Measurements from ENCODE around the gene CBLN2. TPM values are rescaled to one million over a fixed set of nuclear protein-coding genes. Genes with fewer than 3 reads are reported as not detected.

Gene CBLN2
- total RNA-seq, 1 experiment from 2014 or later = not detected

GRCh38 chr18:72492497-72492896, 51.6 kb downstream of the CBLN2 start:
- no peak overlapping the region for H3K9ac ChIP-seq (ENCODE audit: low read length)
- ATAC-seq (no peak), DNase-seq (ENCODE audit: low read depth, low spot score) (no peak)
- BruUV-seq (replicated peaks) = no TSS peak
- ChIA-PET POLR2A (no interaction called here), RAD21 (ENCODE audit: low non-redundant PET in 1 of 2, low total read pairs in 2 of 2, uncharacterized antibody in 2 of 2, unreplicated experiment in 2 of 2) (no interaction called here), CTCF (no interaction called here)
- no peaks in the 10 kb centered on the region for H3K27me3 ChIP-seq (ENCODE audit: insufficient read depth, low read length)
- no peak overlapping the region for H3K4me3 ChIP-seq (replicated peaks in 1 of 2; ENCODE audit: low read depth in 1 of 2, low read length in 2 of 2)
- no peaks in the 10 kb centered on the region for H4K20me1 ChIP-seq (ENCODE audit: insufficient read depth)
- no peaks in the 10 kb centered on the region for H3K79me2 ChIP-seq (ENCODE audit: insufficient read depth, low read length)
- H3K9me3 ChIP-seq (ENCODE audit: control insufficient read depth in 1 of 2, insufficient read depth in 1 of 2, low read depth in 1 of 2, low read length in 2 of 2) = peaks cover 9 to 14% of the 10 kb centered on the region in 2 experiments; a peak in 3 of 4 replicates
- H3K4me2 ChIP-seq (ENCODE audit: low read length) = no peak overlapping the region
- H3K4me1 ChIP-seq (ENCODE audit: control insufficient read depth in 1 of 2, insufficient read depth in 2 of 2, low read length in 2 of 2) = no peaks in the 10 kb centered on the region
- H3K36me3 ChIP-seq (ENCODE audit: control insufficient read depth in 1 of 2, insufficient read depth in 2 of 2, low read length in 2 of 2) = no peaks in the 10 kb centered on the region
- no peak for TF ChIP-seq SP1 (IDR thresholded peaks at IDR 0.05; ENCODE audit: low read depth)
- no peak for TF ChIP-seq CBX3 (IDR thresholded peaks at IDR 0.05; ENCODE audit: low read depth)
- intact Hi-C loops (cut with micrococcal nuclease) = loop anchor here (10.0 kb wide), 1 partner anchor 692 kb away; no protein-coding TSS in a partner anchor
- no peak overlapping the region for H3K27ac ChIP-seq (ENCODE audit: low read depth, low read length)
- no peaks in the 10 kb centered on the region for H3K9me2 ChIP-seq (ENCODE audit: insufficient read depth)
- no peak overlapping the region for H2AFZ ChIP-seq (ENCODE audit: low read depth, low read length, poor library complexity, severe bottlenecking)
